GM06990 (cell line): ENCODE measurements around the gene IPPK.
A peak's percentile ranks its signal among the peaks of the same experiment; 100 is the strongest.

ENCODE experiments used
- DNase-seq: peaks from one replicate; pipeline ENCODE4 v3.0.0-alpha.2; 2011; ENCODE audit not compliant: insufficient read length; ENCODE audit errors: extremely low read depth
- H3K27me3 ChIP-seq: replicated peaks from 2 replicates; pipeline ENCODE4 v1.6.0; 2011; ENCODE audit warnings: low read length; ENCODE audit not compliant: control insufficient read depth, insufficient read depth
- H3K36me3 ChIP-seq: 2 replicates; pipeline ENCODE4 v1.5.1; 2011; ENCODE audit warnings: low read length; ENCODE audit not compliant: control insufficient read depth, insufficient read depth
- H3K4me3 ChIP-seq: replicated peaks from 2 replicates; pipeline ENCODE4 v1.5.1; 2011; ENCODE audit warnings: low read depth, mild to moderate bottlenecking, control low read depth, low read length
- TF ChIP-seq, protein P1 (sequence below): IDR thresholded peaks from 2 replicates; pipeline ENCODE4 v1.5.1; 2011; ENCODE audit warnings: low read length, control low read depth, mild to moderate bottlenecking, inconsistent platforms; ENCODE audit not compliant: insufficient read depth, poor library complexity, severe bottlenecking

The IPPK gene

GRCh38 chr9:92668746-92669526 lies 995 bp downstream of the IPPK start:
- TF ChIP-seq, protein P1, sequence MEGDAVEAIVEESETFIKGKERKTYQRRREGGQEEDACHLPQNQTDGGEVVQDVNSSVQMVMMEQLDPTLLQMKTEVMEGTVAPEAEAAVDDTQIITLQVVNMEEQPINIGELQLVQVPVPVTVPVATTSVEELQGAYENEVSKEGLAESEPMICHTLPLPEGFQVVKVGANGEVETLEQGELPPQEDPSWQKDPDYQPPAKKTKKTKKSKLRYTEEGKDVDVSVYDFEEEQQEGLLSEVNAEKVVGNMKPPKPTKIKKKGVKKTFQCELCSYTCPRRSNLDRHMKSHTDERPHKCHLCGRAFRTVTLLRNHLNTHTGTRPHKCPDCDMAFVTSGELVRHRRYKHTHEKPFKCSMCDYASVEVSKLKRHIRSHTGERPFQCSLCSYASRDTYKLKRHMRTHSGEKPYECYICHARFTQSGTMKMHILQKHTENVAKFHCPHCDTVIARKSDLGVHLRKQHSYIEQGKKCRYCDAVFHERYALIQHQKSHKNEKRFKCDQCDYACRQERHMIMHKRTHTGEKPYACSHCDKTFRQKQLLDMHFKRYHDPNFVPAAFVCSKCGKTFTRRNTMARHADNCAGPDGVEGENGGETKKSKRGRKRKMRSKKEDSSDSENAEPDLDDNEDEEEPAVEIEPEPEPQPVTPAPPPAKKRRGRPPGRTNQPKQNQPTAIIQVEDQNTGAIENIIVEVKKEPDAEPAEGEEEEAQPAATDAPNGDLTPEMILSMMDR: no peak

GRCh38 chr9:92666912-92667532 lies 2.9 kb downstream of the IPPK start:
- DNase-seq: no peak
- Histone ChIP-seq H3K36me3 (peaks cover 10% of the 10 kb centered on the region), H3K27me3 (no peaks in the 10 kb centered on the region), H3K4me3 (no peak overlapping the region)
- TF ChIP-seq, protein P1: no peak

More at GRCh38 chr9:92668746-92669526, 995 bp downstream of the IPPK start:
- no peak for DNase-seq
- Histone ChIP-seq H3K4me3 (peak overlapping the region; percentile 95), H3K36me3 (peaks cover 10% of the 10 kb centered on the region), H3K27me3 (no peaks in the 10 kb centered on the region)

DNA sequence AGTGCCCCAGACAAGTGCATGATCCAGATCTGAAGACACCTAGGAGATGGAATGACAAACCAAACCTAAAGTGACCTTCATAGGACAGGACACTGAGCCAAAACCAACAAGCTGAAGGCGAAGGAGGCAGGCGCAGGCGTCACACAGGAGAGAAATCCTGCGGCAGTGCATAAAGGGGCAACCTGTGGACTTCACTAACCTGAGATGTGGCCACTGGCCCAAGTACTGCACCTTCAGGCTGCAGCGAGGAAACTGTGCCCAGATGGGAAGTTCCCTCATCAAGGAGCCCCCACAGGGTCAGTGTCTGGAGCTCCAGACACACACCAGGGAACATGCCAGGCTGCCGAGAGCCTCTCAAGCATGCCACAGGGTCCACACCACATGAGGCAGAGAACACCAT lies 3.7 kb downstream of the IPPK start:
- Histone ChIP-seq H3K36me3 (peaks cover 13% of the 10 kb centered on the region), H3K27me3 (no peaks in the 10 kb centered on the region), H3K4me3 (no peak overlapping the region)
- TF ChIP-seq, protein P1: no peak
- DNase-seq: no peak

- Histone ChIP-seq H3K36me3 (peaks cover 13% of the 10 kb centered on the region), H3K27me3 (no peaks in the 10 kb centered on the region), H3K4me3 (no peak overlapping the region)
- TF ChIP-seq, protein P1: no peak
- DNase-seq: no peak
Observed at GRCh38 chr9:92665836-92666235, 4.1 kb downstream of the IPPK start.

GRCh38 chr9:92664394-92665152 lies 5.4 kb downstream of the IPPK start:
- Histone ChIP-seq H3K36me3 (peaks cover 13% of the 10 kb centered on the region), H3K27me3 (no peaks in the 10 kb centered on the region), H3K4me3 (no peak overlapping the region)
- DNase-seq: no peak
- TF ChIP-seq, protein P1: no peak
